Measurements from ENCODE around the gene RNF227. TPM values are rescaled to one million over a fixed set of nuclear protein-coding genes. Genes with fewer than 3 reads are reported as not detected.

Gene RNF227
- total and polyA plus RNA-seq, 10 of the 15 experiments (the other 5 are each of a cell fraction or from before 2014, with no cell fraction given), result 0.49 to 5.0 (median 1.3) TPM

DNA sequence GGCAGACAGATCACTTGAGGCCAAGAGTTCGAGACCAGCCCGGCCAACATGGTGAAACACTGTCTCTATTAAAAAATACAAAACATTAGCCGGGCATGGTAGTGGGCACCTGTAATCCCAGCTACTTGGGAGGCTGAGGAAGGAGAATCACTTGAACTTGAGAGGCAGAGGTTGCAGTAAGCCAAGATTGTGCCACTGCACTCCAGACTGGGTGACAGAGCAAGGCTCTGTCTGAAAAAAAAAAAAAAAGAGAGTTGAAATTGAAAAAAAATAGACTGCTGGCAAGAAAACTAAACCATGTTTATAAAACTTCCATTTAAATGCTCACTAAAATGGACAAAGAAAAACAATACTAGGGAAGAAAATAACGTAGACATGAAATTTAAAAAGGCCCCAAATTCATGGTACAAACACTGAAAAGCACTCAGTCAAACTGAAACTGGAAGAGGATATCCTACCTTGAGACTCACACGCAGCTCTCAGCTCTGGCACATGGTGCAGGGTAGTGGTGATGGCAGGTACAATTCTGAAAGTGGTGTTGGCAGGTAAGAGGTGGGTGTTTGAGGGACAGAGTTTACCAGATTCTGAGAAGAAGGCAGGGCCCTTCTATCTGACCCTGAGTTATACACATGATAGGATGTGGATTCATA is 35.2 kb upstream of the RNF227 start (continued):
- TF ChIP-seq MYB (IDR thresholded peaks at IDR 0.05; ENCODE audit: borderline replicate concordance, low read depth, low read length) (no peak), RUNX3 (IDR thresholded peaks at IDR 0.05; ENCODE audit: low read length) (peak; percentile 29; the same call in 1 of the 2 replicates), KDM1A (IDR thresholded peaks at IDR 0.05; ENCODE audit: borderline replicate concordance) (no peak), ZSCAN29 (IDR thresholded peaks at IDR 0.05) (no peak), RAD21 (IDR thresholded peaks at IDR 0.05; ENCODE audit: insufficient read depth, low read depth, low read length) (no peak), NFYA (IDR thresholded peaks at IDR 0.05; ENCODE audit: borderline replicate concordance, low read depth, low read length) (no peak), MYC (IDR thresholded peaks at IDR 0.05; ENCODE audit: insufficient read depth, insufficient read length, insufficient replicate concordance, low read length, severe bottlenecking) (no peak), BMI1 (IDR thresholded peaks at IDR 0.05; ENCODE audit: borderline replicate concordance) (no peak), NFYB (IDR thresholded peaks at IDR 0.05; ENCODE audit: insufficient read depth, low read depth, low read length) (no peak), ATF7 (IDR thresholded peaks at IDR 0.05; ENCODE audit: low read depth) (no peak), EGR1 (IDR thresholded peaks at IDR 0.05; ENCODE audit: borderline replicate concordance in 1 of 2, low read depth in 2 of 2, low read length in 2 of 2) (no peak), RFX5 (IDR thresholded peaks at IDR 0.05; ENCODE audit: low read depth, low read length) (no peak), NR2C1 (IDR thresholded peaks at IDR 0.05) (no peak), SUPT20H (IDR thresholded peaks at IDR 0.05; ENCODE audit: borderline replicate concordance, control insufficient read depth, low read depth, low read length) (no peak), CHD2 (IDR thresholded peaks at IDR 0.05; ENCODE audit: borderline replicate concordance, low read depth, low read length) (no peak), EZH2 (IDR thresholded peaks at IDR 0.05; ENCODE audit: borderline replicate concordance, control insufficient read depth, low read depth, low read length) (no peak), SREBF2 (IDR thresholded peaks at IDR 0.05; ENCODE audit: low read length) (no peak)
- TF ChIP-seq, protein P1, sequence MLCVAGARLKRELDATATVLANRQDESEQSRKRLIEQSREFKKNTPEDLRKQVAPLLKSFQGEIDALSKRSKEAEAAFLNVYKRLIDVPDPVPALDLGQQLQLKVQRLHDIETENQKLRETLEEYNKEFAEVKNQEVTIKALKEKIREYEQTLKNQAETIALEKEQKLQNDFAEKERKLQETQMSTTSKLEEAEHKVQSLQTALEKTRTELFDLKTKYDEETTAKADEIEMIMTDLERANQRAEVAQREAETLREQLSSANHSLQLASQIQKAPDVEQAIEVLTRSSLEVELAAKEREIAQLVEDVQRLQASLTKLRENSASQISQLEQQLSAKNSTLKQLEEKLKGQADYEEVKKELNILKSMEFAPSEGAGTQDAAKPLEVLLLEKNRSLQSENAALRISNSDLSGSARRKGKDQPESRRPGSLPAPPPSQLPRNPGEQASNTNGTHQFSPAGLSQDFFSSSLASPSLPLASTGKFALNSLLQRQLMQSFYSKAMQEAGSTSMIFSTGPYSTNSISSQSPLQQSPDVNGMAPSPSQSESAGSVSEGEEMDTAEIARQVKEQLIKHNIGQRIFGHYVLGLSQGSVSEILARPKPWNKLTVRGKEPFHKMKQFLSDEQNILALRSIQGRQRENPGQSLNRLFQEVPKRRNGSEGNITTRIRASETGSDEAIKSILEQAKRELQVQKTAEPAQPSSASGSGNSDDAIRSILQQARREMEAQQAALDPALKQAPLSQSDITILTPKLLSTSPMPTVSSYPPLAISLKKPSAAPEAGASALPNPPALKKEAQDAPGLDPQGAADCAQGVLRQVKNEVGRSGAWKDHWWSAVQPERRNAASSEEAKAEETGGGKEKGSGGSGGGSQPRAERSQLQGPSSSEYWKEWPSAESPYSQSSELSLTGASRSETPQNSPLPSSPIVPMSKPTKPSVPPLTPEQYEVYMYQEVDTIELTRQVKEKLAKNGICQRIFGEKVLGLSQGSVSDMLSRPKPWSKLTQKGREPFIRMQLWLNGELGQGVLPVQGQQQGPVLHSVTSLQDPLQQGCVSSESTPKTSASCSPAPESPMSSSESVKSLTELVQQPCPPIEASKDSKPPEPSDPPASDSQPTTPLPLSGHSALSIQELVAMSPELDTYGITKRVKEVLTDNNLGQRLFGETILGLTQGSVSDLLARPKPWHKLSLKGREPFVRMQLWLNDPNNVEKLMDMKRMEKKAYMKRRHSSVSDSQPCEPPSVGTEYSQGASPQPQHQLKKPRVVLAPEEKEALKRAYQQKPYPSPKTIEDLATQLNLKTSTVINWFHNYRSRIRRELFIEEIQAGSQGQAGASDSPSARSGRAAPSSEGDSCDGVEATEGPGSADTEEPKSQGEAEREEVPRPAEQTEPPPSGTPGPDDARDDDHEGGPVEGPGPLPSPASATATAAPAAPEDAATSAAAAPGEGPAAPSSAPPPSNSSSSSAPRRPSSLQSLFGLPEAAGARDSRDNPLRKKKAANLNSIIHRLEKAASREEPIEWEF (IDR thresholded peaks at IDR 0.05; ENCODE audit: insufficient replicate concordance, low read depth, low read length), result no peak
- TF ChIP-seq, protein P2, sequence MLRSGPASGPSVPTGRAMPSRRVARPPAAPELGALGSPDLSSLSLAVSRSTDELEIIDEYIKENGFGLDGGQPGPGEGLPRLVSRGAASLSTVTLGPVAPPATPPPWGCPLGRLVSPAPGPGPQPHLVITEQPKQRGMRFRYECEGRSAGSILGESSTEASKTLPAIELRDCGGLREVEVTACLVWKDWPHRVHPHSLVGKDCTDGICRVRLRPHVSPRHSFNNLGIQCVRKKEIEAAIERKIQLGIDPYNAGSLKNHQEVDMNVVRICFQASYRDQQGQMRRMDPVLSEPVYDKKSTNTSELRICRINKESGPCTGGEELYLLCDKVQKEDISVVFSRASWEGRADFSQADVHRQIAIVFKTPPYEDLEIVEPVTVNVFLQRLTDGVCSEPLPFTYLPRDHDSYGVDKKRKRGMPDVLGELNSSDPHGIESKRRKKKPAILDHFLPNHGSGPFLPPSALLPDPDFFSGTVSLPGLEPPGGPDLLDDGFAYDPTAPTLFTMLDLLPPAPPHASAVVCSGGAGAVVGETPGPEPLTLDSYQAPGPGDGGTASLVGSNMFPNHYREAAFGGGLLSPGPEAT (IDR thresholded peaks at IDR 0.05; ENCODE audit: low read depth), result peak; percentile 39; the same call in 1 of the 2 replicates
- TF ChIP-seq, protein P3, sequence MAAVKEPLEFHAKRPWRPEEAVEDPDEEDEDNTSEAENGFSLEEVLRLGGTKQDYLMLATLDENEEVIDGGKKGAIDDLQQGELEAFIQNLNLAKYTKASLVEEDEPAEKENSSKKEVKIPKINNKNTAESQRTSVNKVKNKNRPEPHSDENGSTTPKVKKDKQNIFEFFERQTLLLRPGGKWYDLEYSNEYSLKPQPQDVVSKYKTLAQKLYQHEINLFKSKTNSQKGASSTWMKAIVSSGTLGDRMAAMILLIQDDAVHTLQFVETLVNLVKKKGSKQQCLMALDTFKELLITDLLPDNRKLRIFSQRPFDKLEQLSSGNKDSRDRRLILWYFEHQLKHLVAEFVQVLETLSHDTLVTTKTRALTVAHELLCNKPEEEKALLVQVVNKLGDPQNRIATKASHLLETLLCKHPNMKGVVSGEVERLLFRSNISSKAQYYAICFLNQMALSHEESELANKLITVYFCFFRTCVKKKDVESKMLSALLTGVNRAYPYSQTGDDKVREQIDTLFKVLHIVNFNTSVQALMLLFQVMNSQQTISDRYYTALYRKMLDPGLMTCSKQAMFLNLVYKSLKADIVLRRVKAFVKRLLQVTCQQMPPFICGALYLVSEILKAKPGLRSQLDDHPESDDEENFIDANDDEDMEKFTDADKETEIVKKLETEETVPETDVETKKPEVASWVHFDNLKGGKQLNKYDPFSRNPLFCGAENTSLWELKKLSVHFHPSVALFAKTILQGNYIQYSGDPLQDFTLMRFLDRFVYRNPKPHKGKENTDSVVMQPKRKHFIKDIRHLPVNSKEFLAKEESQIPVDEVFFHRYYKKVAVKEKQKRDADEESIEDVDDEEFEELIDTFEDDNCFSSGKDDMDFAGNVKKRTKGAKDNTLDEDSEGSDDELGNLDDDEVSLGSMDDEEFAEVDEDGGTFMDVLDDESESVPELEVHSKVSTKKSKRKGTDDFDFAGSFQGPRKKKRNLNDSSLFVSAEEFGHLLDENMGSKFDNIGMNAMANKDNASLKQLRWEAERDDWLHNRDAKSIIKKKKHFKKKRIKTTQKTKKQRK (IDR thresholded peaks at IDR 0.05; ENCODE audit: low read depth, low read length), result no peak

Data from GM12878 (cell line).